ENCODE data around the gene ORAI3.
A peak's percentile ranks its signal among the peaks of the same experiment; 100 is the strongest.

The ORAI3 gene

GRCh38 chr16:30948667-30949649, at the start of gene ORAI3:
Gene ORAI3, plus strand, starts transcription at chr16:30949068. Its CDS starts 222 bp downstream, at chr16:30949290.
- DNase-seq (ENCODE audit: insufficient read length, low spot score): no peak
- no peak for FAIRE-seq
- no peak for TF ChIP-seq CTCF (IDR thresholded peaks at IDR 0.05; ENCODE audit: insufficient read depth, missing control alignments)

GRCh38 chr16:30899794-30900193, 49.1 kb upstream of the ORAI3 start:
- TF ChIP-seq CTCF (IDR thresholded peaks at IDR 0.05; ENCODE audit: insufficient read depth, missing control alignments): no peak
- DNase-seq (ENCODE audit: insufficient read length, low spot score) (no peak), FAIRE-seq (no peak)

GRCh38 chr16:30900588-30900987, 48.3 kb upstream of the ORAI3 start:
- no peak for FAIRE-seq
- TF ChIP-seq CTCF (IDR thresholded peaks at IDR 0.05; ENCODE audit: insufficient read depth, missing control alignments): no peak
- DNase-seq (ENCODE audit: insufficient read length, low spot score): no peak

GRCh38 chr16:30901201-30902028, 47.5 kb upstream of the ORAI3 start:
- DNase-seq (ENCODE audit: insufficient read length, low spot score): no peak
- TF ChIP-seq CTCF (IDR thresholded peaks at IDR 0.05; ENCODE audit: insufficient read depth, missing control alignments): no peak
- no peak for FAIRE-seq

- FAIRE-seq (no peak), DNase-seq (ENCODE audit: insufficient read length, low spot score) (peak; percentile 78)
- peak; percentile 31 for TF ChIP-seq CTCF (IDR thresholded peaks at IDR 0.05; ENCODE audit: insufficient read depth, missing control alignments)
These were observed 46.6 kb upstream of the ORAI3 start for GRCh38 chr16:30902029-30902972.

- no peak for TF ChIP-seq CTCF (IDR thresholded peaks at IDR 0.05; ENCODE audit: insufficient read depth, missing control alignments)
- no peak for FAIRE-seq
- DNase-seq (ENCODE audit: insufficient read length, low spot score): no peak
These were observed 45.9 kb upstream of the ORAI3 start for GRCh38 chr16:30903002-30903401.

All from D721Med (cell line).